Right lung (tissue), 5 donors: ENCODE measurements around the gene PLEKHO1. TPM values are rescaled to one million over a fixed set of nuclear protein-coding genes. Genes with fewer than 3 reads are reported as not detected.

ENCODE experiments used
- polyA plus RNA-seq, 5 donors: library from polyadenylated mRNA; unstranded; fragments of 120-200 nt; gene quantifications; one replicate each; pipeline versions ENCODE4 v1.2.1 to v1.2.3, GENCODE V29; 2013; ENCODE audit warnings: inconsistent platforms in 1 of 5, low replicate concordance in 1 of 5; ENCODE audit not compliant: insufficient read length in 5 of 5, insufficient read depth in 1 of 5

The PLEKHO1 gene
- polyA plus RNA-seq, 5 donors: 42.9 to 67.3 (median 48.5) TPM

Other genes with a start within 250 kb of the PLEKHO1 start
- 1 to 10 TPM; 6.1 to 7.2 (median 6.6) TPM for gene SV2A, start 232.1 kb upstream of the PLEKHO1 start, polyA plus RNA-seq
- 10 to 100 TPM; 57.6 to 74.6 (median 66.5) TPM for gene SF3B4, start 222.1 kb upstream of the PLEKHO1 start, polyA plus RNA-seq
- gene MTMR11, start 213.0 kb upstream of the PLEKHO1 start, polyA plus RNA-seq: 10 to 100 TPM; 22.7 to 36.9 (median 29.8) TPM
- 10 to 100 TPM; 16.1 to 21.0 (median 18.0) TPM for gene OTUD7B, start 139.2 kb upstream of the PLEKHO1 start, polyA plus RNA-seq
- gene VPS45, start 82.1 kb upstream of the PLEKHO1 start, polyA plus RNA-seq: 10 to 100 TPM; 60.3 to 86.9 (median 77.7) TPM
- gene ANP32E, start 86.2 kb downstream of the PLEKHO1 start, polyA plus RNA-seq: 100 to 1,000 TPM in 2 of 5 donors, 10 to 100 TPM in 3; 65.8 to 120 (median 91.4) TPM
- 1 to 10 TPM; 4.0 to 5.6 (median 5.4) TPM for gene CA14, start 107.9 kb downstream of the PLEKHO1 start, polyA plus RNA-seq
- 100 to 1,000 TPM; 172 to 195 (median 183) TPM for gene APH1A, start 119.1 kb downstream of the PLEKHO1 start, polyA plus RNA-seq
- gene C1orf54, start 122.9 kb downstream of the PLEKHO1 start, polyA plus RNA-seq: 10 to 100 TPM; 60.7 to 95.3 (median 72.5) TPM
- 10 to 100 TPM in 1 of 5 donors, 1 to 10 TPM in 4; 7.4 to 13.0 (median 8.7) TPM for gene CIART, start 132.6 kb downstream of the PLEKHO1 start, polyA plus RNA-seq
- 10 to 100 TPM; 57.5 to 65.5 (median 64.8) TPM for gene MRPS21, start 143.9 kb downstream of the PLEKHO1 start, polyA plus RNA-seq
- 100 to 1,000 TPM; 108 to 143 (median 120) TPM for gene PRPF3, start 171.6 kb downstream of the PLEKHO1 start, polyA plus RNA-seq
- 10 to 100 TPM; 33.9 to 43.7 (median 41.8) TPM for gene RPRD2, start 214.2 kb downstream of the PLEKHO1 start, polyA plus RNA-seq